GM23248 (cell line): ENCODE results near the gene TACR2. TPM values are rescaled to one million over a fixed set of nuclear protein-coding genes. Genes with fewer than 3 reads are reported as not detected.

Source experiments
- DNase-seq: peaks from one replicate; pipeline ENCODE4 v3.0.0-alpha.2; 2015
- H2AFZ ChIP-seq: fragments of 200-600 bp; sonication (generic); 2 replicates; pipeline ENCODE4 v1.6.1; 2016; ENCODE audit warnings: antibody characterized with exemption
- H3F3A ChIP-seq: fragments of 200-600 bp; sonication (generic); 2 replicates; pipeline ENCODE4 v1.6.1; 2016; ENCODE audit warnings: mild to moderate bottlenecking, antibody characterized with exemption, mixed run types; ENCODE audit not compliant: insufficient read depth
- H3K27ac ChIP-seq: fragments of 200-600 bp; sonication (generic); 2 replicates; pipeline ENCODE4 v1.5.1; 2016; ENCODE audit warnings: mild to moderate bottlenecking
- H3K27me3 ChIP-seq: fragments of 200-600 bp; sonication (generic); replicated peaks from 2 replicates; pipeline ENCODE4 v1.6.1; 2016; ENCODE audit warnings: mild to moderate bottlenecking; ENCODE audit not compliant: insufficient read depth
- H3K36me3 ChIP-seq: fragments of 200-600 bp; sonication (generic); 2 replicates; pipeline ENCODE4 v1.6.1; 2016; ENCODE audit warnings: low read depth, mild to moderate bottlenecking
- H3K4me1 ChIP-seq: fragments of 200-600 bp; sonication (generic); 2 replicates; pipeline ENCODE4 v1.6.1; 2016; ENCODE audit warnings: mild to moderate bottlenecking; ENCODE audit not compliant: insufficient read depth
- H3K4me2 ChIP-seq: fragments of 200-600 bp; sonication (generic); one replicate; pipeline ENCODE4 v1.6.1; 2016; ENCODE audit warnings: mild to moderate bottlenecking; ENCODE audit not compliant: unreplicated experiment
- H3K4me3 ChIP-seq: fragments of 200-600 bp; sonication (generic); 2 replicates; pipeline ENCODE4 v1.5.1; 2016; ENCODE audit warnings: mild to moderate bottlenecking
- H3K79me2 ChIP-seq: fragments of 200-600 bp; sonication (generic); 2 replicates; pipeline ENCODE4 v1.6.1; 2016; ENCODE audit warnings: mild to moderate bottlenecking; ENCODE audit not compliant: insufficient read depth
- H3K9ac ChIP-seq: fragments of 200-600 bp; sonication (generic); 2 replicates; pipeline ENCODE4 v1.6.1; 2016; ENCODE audit warnings: mild to moderate bottlenecking
- H3K9me2 ChIP-seq: fragments of 200-600 bp; sonication (generic); 2 replicates; pipeline ENCODE4 v1.6.1; 2016; ENCODE audit warnings: mixed run types, mild to moderate bottlenecking, moderate library complexity; ENCODE audit not compliant: insufficient read depth
- H3K9me3 ChIP-seq: fragments of 200-600 bp; sonication (generic); one replicate; pipeline ENCODE4 v1.6.1; 2017; ENCODE audit warnings: low read depth
- H4K20me1 ChIP-seq: fragments of 200-600 bp; sonication (generic); 2 replicates; pipeline ENCODE4 v1.6.0; 2016; ENCODE audit not compliant: insufficient read depth
- EZH2 ChIP-seq: fragments of 200-600 bp; sonication (generic); IDR thresholded peaks from 2 replicates; pipeline ENCODE4 v1.6.1; 2018; ENCODE audit warnings: antibody characterized with exemption, mild to moderate bottlenecking; ENCODE audit not compliant: insufficient read depth, poor library complexity, severe bottlenecking
- EZH2phosphoT487 ChIP-seq: fragments of 200-600 bp; sonication (generic); IDR thresholded peaks from 2 replicates; pipeline ENCODE4 v1.6.1; 2018; ENCODE audit warnings: antibody characterized with exemption, moderate library complexity, mild to moderate bottlenecking, low read depth; ENCODE audit not compliant: insufficient read depth
- WGBS, 2 experiments: methylation state at CpG; one replicate each; pipeline ENCODE4 v1.1.6; 2015 to 2017; ENCODE audit warnings: low lambda C conversion rate in 2 of 2, low coverage in 1 of 2; ENCODE audit errors: missing lambda C conversion rate in 2 of 2; 5-methylcytosine and 5-hydroxymethylcytosine counted together
- in situ Hi-C: fragments of 300-500 bp; cut with MboI; formaldehyde crosslinking; loops from 2 replicates; pipeline ENCODE4 v1.15.0; 2020
- polyA plus RNA-seq: library from polyadenylated mRNA; unstranded; fragments of >200 nt; fragmentation: Nextera tagmentation; extraction: Ambion mirVana; gene quantifications from 2 replicates; pipeline ENCODE4 v1.2.1, GENCODE V29; 2016
- total RNA-seq: library from RNA; depleted of rRNA; stranded (reverse); fragments of >200 nt; shearing (Covaris generic); gene quantifications from 2 replicates; pipeline ENCODE4 v1.2.3, GENCODE V29; 2014

TACR2 gene
- total and polyA plus RNA-seq, 2 experiments from 2014 or later = 0.24 to 0.54 TPM

DNA sequence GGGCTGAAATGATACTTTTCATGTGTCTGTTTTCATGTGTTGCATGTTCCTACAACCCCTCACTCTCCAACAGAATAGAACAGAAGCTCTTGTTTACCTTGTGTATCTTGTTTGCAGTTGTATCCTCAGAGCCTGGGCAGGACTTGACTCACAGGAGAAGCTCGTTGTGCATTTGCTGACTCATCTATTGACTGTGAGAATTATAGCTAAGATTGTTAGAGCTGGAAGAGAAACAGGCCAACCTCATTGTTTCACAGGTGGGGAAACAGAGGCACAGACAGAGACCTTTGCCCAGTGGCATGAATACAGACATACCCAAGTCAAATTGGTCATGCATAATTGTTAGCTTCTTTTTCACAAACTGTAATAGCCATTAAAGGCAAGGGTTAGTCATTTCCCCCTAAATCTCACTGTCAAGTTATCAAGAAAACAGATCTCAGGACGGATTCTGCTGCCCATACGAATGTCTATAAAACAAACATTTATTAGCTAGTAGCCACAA, 30.0 kb upstream of the TACR2 start:
- H3K79me2 ChIP-seq = no peaks in the 10 kb centered on the region
- H3K27ac ChIP-seq = peak overlapping the region; percentile 69
- H3K4me1 ChIP-seq = peaks cover 20% of the 10 kb centered on the region
- no peaks in the 10 kb centered on the region for H3K36me3 ChIP-seq
- no peaks in the 10 kb centered on the region for H3K9me2 ChIP-seq
- WGBS, 2 experiments = 2 to 3% methylated on average over 3 of the region's 3 CpGs
- no peak overlapping the region for H3K4me3 ChIP-seq
- H2AFZ ChIP-seq = no peak overlapping the region
- peak; percentile 90 for DNase-seq
- TF ChIP-seq EZH2 (no peak), EZH2phosphoT487 (no peak)
- H3F3A ChIP-seq = peaks cover 30% of the 10 kb centered on the region
- no peaks in the 10 kb centered on the region for H3K9me3 ChIP-seq
- H3K9ac ChIP-seq = no peak overlapping the region
- no peaks in the 10 kb centered on the region for H4K20me1 ChIP-seq
- peaks cover 3% of the 10 kb centered on the region; the same call in 1 of the 2 replicates for H3K27me3 ChIP-seq
- in situ Hi-C loops = no loop called here
- peak overlapping the region; percentile 59 for H3K4me2 ChIP-seq

DNA sequence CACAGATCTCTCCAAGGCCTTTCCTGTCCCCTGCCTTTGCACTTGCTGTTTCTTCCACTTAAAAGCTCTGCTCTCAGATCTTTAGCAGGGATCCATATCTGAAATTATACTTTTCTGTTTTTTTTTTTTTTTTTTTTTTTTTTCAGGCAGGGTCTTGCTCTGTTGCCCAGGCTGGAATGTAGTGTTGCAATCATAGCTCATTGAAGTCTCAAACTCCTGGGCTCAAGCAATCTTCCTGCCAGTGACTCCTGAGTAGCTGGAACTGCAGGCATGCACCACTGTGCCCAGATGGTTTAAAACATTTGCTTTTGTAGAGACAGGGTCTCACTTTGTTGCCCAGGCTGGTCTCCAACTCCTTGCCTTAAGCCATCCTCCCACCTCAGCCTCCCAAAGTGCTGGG, 29.5 kb upstream of the TACR2 start:
- no peaks in the 10 kb centered on the region for H3K36me3 ChIP-seq
- no peaks in the 10 kb centered on the region for H3K9me2 ChIP-seq
- no peak overlapping the region for H3K4me3 ChIP-seq
- H3K4me1 ChIP-seq = peaks cover 20% of the 10 kb centered on the region
- H3K4me2 ChIP-seq = peak overlapping the region; percentile 59
- no peaks in the 10 kb centered on the region for H3K9me3 ChIP-seq
- peak overlapping the region; percentile 69 for H3K27ac ChIP-seq
- TF ChIP-seq EZH2 (no peak), EZH2phosphoT487 (no peak)
- no peak overlapping the region for H3K9ac ChIP-seq
- H4K20me1 ChIP-seq = no peaks in the 10 kb centered on the region
- H3K79me2 ChIP-seq = no peaks in the 10 kb centered on the region
- H3K27me3 ChIP-seq = no peaks in the 10 kb centered on the region
- no peak overlapping the region for H2AFZ ChIP-seq
- DNase-seq = peak; percentile 32
- peaks cover 30% of the 10 kb centered on the region for H3F3A ChIP-seq
- in situ Hi-C loops = no loop called here

GRCh38 chr10:69445041-69445440, 28.3 kb upstream of the TACR2 start:
- in situ Hi-C loops = no loop called here

GRCh38 chr10:69443354-69443753, 26.6 kb upstream of the TACR2 start:
- Histone ChIP-seq H3K9me3 (no peaks in the 10 kb centered on the region), H4K20me1 (no peaks in the 10 kb centered on the region), H3K4me2 (no peak overlapping the region), H3F3A (peaks cover 52% of the 10 kb centered on the region), H2AFZ (no peak overlapping the region), H3K4me3 (no peak overlapping the region), H3K36me3 (no peaks in the 10 kb centered on the region), H3K9ac (no peak overlapping the region), H3K4me1 (peaks cover 42% of the 10 kb centered on the region), H3K9me2 (no peaks in the 10 kb centered on the region), H3K27me3 (no peaks in the 10 kb centered on the region), H3K79me2 (no peaks in the 10 kb centered on the region), H3K27ac (no peak overlapping the region)
- DNase-seq = no peak
- WGBS, 2 experiments = 62 to 70% methylated on average over 1 of the region's 1 CpG
- in situ Hi-C loops = no loop called here
- no peak for TF ChIP-seq EZH2phosphoT487
- TF ChIP-seq EZH2 = no peak

More at GRCh38 chr10:69445041-69445440, 28.3 kb upstream of the TACR2 start:
- Histone ChIP-seq H3K9me3 (no peaks in the 10 kb centered on the region), H3K4me2 (no peak overlapping the region), H3F3A (peaks cover 35% of the 10 kb centered on the region), H3K79me2 (no peaks in the 10 kb centered on the region), H3K27me3 (no peaks in the 10 kb centered on the region), H3K4me3 (no peak overlapping the region), H3K4me1 (peaks cover 25% of the 10 kb centered on the region), H2AFZ (no peak overlapping the region), H3K9me2 (no peaks in the 10 kb centered on the region), H3K9ac (no peak overlapping the region), H3K36me3 (no peaks in the 10 kb centered on the region), H3K27ac (no peak overlapping the region), H4K20me1 (no peaks in the 10 kb centered on the region)
- no peak for TF ChIP-seq EZH2phosphoT487
- no peak for TF ChIP-seq EZH2
- WGBS, 2 experiments = 75 to 79% methylated on average over 4 of the region's 4 CpGs
- peak; percentile 27 for DNase-seq
